GM08714 (cell line): ENCODE data around the gene FBXL4.

Experiments used
- H3K4me3 ChIP-seq: fragments of 200-500 bp; sonication (Bioruptor generic); 2 replicates; pipeline ENCODE4 v1.5.1; 2014; ENCODE audit warnings: mild to moderate bottlenecking, low read length, inconsistent platforms
- ZNF274 ChIP-seq: IDR thresholded peaks from 2 replicates; pipeline ENCODE4 v1.6.1; 2012; ENCODE audit warnings: mild to moderate bottlenecking, low read depth, low read length

FBXL4 gene

DNA sequence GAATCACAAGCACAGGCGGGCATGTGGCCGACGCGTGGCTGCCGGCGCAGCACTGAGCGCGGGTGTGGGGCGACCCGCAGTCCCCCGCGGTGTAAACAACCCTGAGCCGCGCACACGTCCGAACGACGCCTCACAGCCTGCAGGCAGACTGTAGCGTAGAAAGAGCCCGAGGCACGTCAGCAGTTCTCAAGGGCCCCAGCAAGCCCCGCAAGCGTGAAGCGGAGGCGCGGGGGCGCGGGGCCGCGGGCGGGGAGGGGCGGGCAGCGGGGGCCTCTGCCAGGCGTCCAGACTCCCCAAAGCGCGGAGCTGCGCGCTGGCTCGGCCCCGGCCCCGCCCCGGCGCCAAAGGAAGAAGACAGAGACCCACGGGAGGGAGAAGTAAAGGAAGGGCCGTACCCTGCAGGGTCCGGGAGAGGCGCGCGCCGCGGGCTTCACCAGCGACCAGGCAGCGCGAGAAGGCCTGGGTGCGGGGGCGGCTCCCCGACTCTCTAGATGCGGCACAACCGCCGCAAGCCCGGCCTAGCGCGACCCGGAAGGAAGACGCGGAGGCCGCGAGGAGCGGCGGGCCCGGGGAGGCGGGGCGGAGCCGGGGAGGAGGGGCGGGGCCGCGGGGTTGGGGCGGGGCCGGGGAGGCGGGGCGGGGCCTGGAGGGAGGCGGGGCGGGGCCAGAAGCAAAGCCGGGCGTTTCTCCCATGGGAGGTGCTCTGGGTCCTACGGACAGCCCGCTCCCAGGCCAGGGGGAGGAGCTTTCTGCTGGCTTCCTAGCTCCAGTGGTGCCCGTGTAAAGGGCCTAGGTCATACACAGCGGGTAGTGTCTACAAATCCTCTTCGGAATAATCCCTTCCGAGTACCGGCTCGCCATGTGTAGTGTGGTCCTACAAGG lies at the start of gene FBXL4:
Gene FBXL4, minus strand, starts transcription at position 536 of the 882 bp plus-strand sequence. CDS start 20,958 bp downstream, outside the sequence.
- TF ChIP-seq ZNF274, result no peak
- H3K4me3 ChIP-seq, result peak within 1 kb of the TSS; percentile 99

DNA sequence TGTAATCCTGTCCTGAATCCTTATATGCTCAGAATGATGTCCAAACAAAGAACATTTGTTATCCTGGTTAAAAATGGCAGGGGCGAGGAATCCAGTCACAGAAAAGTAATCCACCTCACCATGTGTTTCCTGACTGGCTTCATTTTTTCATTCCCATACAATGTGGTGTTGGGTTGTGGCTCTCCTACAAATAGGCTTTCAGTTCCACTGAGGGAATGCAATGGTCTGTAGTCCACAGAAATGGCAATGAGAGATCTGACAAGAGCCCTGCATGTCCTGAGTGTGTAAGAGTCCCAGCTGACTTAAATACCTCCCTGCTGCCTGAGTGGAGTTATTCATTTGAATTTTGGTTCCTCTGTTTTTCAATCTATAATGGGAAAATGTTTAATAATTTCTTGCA lies 47.4 kb upstream of the FBXL4 start:
- no peak for TF ChIP-seq ZNF274
- no peak overlapping the region for H3K4me3 ChIP-seq

DNA sequence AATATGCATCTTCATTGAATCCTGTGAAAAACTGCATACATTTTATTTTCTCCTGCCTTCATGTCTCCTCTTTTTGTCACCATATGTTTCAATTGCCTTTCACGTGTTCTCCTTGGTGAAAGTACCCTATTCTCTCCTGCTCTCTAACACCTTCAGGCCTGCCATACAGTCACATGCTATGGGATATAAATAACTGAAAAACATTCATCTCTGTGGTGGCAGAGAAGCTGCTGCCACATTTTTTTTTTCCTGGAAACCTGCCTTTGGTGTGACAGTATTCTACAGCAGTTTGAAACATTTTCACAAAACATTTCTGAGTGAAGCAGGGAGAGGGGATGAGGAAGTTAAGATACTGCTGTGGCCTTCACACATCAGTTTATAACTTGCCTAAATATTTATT lies 44.8 kb upstream of the FBXL4 start:
- H3K4me3 ChIP-seq, result no peak overlapping the region
- no peak for TF ChIP-seq ZNF274

DNA sequence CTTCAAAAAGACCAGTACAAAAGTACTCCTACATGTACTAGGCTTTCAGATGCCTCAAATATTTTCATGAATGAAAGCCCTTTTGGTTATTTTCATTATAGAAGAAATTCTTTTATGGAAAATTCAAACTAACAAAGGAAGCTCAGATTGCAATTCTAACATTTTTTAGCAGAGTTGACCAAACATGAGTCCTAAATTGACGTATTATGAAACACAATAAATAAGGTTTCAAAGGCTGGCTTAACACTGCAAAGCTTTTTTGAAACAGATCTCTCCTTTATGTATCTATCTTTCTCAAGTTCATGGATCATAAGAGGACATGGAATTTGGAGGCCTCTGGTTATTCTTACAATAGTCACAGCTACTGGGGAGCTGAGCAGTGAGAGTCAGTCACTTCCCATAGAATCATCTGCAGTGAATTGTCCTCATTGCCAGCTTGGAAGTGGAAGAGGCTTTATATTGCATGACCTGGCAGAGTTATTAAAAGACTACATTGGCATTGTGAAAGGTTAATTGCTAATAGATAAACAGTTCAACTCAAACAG lies 38.4 kb upstream of the FBXL4 start:
- no peak for TF ChIP-seq ZNF274
- H3K4me3 ChIP-seq, result no peak overlapping the region

DNA sequence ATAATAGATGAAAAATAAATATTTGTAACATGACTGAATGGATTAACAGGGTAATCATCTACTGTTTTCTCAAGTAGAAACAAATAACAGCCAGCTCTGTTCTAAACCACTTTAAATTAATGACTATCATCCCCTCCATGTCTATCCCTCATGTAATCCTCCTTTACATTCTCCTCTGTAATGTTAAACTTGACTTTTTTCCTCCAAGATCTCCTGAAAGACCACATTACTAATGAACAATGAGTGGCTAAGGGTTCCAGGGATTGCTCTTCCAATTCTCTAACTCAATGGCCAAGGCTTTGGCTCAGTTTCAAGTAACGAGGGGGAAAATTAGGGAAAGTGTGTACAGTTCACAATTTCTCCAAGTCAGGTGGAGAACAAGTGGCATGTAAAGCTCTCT lies 37.6 kb upstream of the FBXL4 start:
- H3K4me3 ChIP-seq, result no peak overlapping the region
- no peak for TF ChIP-seq ZNF274

DNA sequence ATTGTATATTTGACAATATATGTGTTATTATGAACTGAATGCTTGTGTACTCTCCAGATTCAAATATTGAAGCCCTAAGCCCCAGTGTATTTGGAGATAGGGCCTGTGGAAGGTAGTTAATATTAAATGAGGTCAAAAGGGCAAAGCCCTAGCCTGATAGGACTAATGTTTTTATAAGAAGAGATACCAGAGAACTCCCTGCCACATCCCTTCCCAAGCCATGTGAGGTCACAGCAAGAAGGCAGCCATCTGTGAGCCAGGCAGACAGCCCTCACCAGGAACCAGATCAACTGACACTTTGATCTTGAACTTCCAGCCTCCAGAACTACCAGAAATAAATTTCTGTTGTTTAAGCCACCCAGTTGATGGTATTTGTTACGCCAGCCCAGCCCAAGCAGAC lies 36.4 kb upstream of the FBXL4 start:
- TF ChIP-seq ZNF274, result no peak
- H3K4me3 ChIP-seq, result no peak overlapping the region

- no peak overlapping the region for H3K4me3 ChIP-seq
- TF ChIP-seq ZNF274, result no peak
These were observed 33.7 kb upstream of the FBXL4 start for GRCh38 chr6:98981473-98981872.

DNA sequence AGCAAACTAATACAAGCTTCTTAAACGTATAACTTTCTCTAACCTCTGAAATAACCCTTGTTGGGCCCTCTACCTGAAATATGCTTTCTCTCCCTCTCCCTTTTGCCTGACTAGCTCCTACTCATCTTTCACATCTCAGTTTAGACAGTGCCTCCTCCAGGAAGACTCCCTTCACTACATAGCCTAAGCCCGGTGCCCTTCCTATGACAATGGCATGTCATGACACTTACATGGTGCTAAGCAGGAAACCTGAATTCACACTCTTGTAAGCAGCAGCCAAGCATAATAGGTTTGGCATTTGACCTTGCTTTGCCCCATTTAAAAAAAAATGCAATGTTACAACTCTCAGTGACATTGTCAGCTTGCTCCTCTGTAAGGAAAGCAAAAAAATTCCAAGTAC lies 33.1 kb upstream of the FBXL4 start:
- H3K4me3 ChIP-seq, result no peak overlapping the region
- no peak for TF ChIP-seq ZNF274

DNA sequence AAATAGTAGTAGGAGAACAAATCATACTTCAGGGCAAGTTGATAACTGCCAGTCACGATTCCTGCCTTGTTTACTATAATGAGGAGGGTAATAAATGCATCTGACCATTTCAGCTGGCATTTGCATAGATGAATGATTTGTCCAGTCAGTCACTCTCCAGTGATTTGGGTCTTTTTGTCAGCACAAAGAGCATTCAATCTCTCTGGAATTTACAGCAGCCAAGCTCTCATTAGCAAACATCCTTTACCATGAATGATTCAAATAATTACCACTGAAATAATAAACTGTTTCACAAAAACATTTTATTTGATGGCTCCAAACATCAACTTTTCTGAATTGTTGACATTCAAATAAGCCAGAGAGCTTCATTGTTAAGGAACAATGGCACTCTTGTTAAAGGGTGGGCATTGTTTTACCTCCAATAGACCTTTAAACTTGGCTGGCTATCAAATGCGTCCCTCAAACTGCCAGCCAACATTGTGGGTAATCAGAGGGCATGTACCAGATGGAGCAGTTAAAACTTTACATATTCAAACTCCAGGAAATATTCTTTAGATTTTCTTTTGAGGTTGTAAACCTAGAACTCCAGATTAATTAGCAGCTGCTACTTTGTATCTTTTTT lies 30.0 kb upstream of the FBXL4 start:
- no peak for TF ChIP-seq ZNF274
- no peak overlapping the region for H3K4me3 ChIP-seq

GRCh38 chr6:98976674-98977385 lies 29.1 kb upstream of the FBXL4 start:
- no peak overlapping the region for H3K4me3 ChIP-seq
- TF ChIP-seq ZNF274, result no peak

DNA sequence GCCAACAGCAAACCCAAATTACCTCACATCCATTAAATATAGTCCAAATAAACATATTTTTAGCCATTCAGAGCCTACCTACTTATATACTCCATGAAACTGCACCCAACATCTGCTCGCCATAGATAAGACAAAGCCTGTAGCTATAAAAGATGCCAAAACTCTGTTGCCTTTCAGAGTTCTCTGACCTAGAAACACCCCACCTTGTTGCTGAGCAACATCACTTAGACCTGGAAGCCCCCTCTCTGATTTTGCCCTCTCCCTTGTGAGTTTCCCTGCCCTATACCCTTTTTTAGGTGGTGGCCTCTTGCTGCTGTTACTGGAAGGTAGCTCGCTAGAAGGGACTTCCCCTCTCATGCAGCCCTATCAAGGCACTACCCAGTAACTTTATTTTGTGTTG lies 27.7 kb upstream of the FBXL4 start:
- no peak overlapping the region for H3K4me3 ChIP-seq
- TF ChIP-seq ZNF274, result no peak

DNA sequence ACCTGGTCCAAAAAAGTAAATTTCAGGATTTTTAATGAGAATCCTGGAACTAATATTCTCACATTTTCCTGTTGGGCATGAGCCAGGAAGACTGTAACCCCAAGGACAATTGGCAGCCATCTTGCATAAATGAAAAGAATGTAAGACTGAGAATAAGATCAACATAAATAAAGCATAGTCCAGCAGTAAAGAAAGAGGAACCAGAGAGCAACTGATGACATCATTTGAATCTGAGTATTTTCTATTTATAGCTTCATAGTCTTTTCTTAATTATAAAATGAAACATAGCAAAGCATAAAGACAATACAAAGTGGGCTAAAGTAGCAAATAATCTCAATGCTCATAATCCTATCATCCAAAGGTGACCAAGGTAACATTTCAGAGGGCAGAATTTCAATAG lies 26.6 kb upstream of the FBXL4 start:
- no peak for TF ChIP-seq ZNF274
- no peak overlapping the region for H3K4me3 ChIP-seq

GRCh38 chr6:98973571-98973970 lies 25.8 kb upstream of the FBXL4 start:
- no peak for TF ChIP-seq ZNF274
- no peak overlapping the region for H3K4me3 ChIP-seq

DNA sequence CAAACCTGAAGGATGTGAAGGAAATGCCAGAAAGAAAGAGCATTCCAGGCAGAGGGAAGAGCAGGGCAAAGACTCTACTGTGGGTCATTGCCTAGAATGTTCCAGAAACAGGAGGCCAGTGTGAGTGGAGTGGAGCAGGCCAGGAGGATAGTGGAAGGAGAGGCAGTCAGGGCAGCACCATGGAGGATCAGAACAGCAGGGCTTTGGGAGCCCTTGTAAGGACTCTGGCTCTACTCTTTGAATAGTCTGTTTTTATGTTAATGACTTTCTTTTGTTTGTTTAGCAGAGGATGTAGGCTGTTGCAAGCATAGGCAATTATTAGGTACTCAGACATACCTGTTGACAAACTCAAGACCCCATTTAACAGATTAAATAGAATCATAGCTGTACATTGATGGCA lies 23.6 kb upstream of the FBXL4 start:
- no peak overlapping the region for H3K4me3 ChIP-seq
- no peak for TF ChIP-seq ZNF274
